Panc1 (cell line): ENCODE measurements around the gene POLR3H.

Source experiments
- TF ChIP-seq, protein P1 (sequence below): fragments of 450-650 bp; IDR thresholded peaks from 2 replicates; pipeline ENCODE4 v1.5.1; 2017; ENCODE audit warnings: mild to moderate bottlenecking
- TF ChIP-seq, protein P2 (sequence below), 2 experiments: IDR thresholded peaks; 2 replicates each; pipeline ENCODE4 v1.6.1; 2011 to 2012; ENCODE audit warnings: low read depth in 2 of 2, control low read depth in 1 of 2, low read length in 1 of 2, mild to moderate bottlenecking in 1 of 2, moderate library complexity in 1 of 2; ENCODE audit not compliant: insufficient read depth in 1 of 2

DNA sequence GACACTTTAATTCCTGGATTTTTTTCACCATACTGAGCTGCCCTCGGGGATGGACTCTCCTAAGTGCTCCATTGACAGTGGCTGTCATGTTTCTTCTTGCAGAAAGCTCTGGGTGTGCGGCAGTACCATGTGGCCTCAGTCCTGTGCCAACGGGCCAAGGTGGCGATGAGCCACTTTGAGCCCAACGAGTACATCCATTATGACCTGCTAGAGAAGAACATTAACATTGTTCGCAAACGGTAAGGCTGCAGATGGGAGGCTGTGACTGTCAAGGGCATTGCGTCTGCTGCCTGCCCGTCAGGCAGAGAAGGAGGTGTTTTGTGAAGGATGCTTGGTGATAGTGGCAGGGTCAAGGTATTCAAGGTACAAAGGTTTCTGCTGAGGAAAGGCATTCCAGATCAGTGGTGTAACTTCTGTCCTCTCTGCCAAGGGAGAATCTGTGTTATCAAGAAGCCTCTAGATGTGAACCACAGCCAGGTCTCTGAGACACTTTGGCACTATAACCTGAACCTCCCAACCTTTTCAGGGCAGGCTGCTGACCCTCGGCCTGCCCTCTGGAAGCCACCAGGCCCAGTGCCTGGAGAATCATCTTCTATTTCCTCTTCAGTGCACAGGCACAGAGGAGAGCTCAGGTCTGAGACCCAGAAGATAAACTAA is 44.5 kb downstream of the POLR3H start:
- TF ChIP-seq, protein P1, sequence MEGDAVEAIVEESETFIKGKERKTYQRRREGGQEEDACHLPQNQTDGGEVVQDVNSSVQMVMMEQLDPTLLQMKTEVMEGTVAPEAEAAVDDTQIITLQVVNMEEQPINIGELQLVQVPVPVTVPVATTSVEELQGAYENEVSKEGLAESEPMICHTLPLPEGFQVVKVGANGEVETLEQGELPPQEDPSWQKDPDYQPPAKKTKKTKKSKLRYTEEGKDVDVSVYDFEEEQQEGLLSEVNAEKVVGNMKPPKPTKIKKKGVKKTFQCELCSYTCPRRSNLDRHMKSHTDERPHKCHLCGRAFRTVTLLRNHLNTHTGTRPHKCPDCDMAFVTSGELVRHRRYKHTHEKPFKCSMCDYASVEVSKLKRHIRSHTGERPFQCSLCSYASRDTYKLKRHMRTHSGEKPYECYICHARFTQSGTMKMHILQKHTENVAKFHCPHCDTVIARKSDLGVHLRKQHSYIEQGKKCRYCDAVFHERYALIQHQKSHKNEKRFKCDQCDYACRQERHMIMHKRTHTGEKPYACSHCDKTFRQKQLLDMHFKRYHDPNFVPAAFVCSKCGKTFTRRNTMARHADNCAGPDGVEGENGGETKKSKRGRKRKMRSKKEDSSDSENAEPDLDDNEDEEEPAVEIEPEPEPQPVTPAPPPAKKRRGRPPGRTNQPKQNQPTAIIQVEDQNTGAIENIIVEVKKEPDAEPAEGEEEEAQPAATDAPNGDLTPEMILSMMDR, result no peak
- TF ChIP-seq, protein P2, sequence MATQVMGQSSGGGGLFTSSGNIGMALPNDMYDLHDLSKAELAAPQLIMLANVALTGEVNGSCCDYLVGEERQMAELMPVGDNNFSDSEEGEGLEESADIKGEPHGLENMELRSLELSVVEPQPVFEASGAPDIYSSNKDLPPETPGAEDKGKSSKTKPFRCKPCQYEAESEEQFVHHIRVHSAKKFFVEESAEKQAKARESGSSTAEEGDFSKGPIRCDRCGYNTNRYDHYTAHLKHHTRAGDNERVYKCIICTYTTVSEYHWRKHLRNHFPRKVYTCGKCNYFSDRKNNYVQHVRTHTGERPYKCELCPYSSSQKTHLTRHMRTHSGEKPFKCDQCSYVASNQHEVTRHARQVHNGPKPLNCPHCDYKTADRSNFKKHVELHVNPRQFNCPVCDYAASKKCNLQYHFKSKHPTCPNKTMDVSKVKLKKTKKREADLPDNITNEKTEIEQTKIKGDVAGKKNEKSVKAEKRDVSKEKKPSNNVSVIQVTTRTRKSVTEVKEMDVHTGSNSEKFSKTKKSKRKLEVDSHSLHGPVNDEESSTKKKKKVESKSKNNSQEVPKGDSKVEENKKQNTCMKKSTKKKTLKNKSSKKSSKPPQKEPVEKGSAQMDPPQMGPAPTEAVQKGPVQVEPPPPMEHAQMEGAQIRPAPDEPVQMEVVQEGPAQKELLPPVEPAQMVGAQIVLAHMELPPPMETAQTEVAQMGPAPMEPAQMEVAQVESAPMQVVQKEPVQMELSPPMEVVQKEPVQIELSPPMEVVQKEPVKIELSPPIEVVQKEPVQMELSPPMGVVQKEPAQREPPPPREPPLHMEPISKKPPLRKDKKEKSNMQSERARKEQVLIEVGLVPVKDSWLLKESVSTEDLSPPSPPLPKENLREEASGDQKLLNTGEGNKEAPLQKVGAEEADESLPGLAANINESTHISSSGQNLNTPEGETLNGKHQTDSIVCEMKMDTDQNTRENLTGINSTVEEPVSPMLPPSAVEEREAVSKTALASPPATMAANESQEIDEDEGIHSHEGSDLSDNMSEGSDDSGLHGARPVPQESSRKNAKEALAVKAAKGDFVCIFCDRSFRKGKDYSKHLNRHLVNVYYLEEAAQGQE (IDR thresholded peaks at IDR 0.05; ENCODE audit: insufficient read depth in 1 of 2, low read depth in 2 of 2, low read length in 1 of 2), result no peak
